LNCAP (cell line): ENCODE results near the gene NRIP1.

ENCODE experiments used
- CTCF ChIP-seq: fragments of 450-650 bp; IDR thresholded peaks from 2 replicates; pipeline ENCODE4 v1.5.1; 2017; ENCODE audit warnings: mild to moderate bottlenecking

NRIP1 gene

GRCh38 chr21:15050568-15051377, 14.0 kb downstream of the NRIP1 start:
- TF ChIP-seq CTCF, result no peak

DNA sequence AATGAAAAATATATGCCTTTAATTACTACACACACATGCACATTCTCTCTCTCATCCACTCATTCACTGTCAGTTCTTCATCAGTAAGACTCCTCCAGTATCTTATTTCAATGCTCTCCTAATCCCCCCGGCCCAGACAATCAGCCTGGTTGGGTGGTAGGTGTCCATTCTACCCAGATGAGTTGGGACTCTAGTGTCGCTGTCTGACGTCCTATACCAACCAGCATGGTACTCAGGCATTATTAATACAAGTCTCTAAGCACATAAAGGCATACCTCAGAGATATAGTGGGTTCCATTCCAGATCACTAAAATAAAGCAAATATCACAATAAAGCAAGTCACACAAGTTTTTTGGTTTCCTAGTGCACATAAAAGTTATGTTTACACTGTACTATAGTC, 19.8 kb downstream of the NRIP1 start:
- no peak for TF ChIP-seq CTCF

GRCh38 chr21:15042531-15042930, 22.3 kb downstream of the NRIP1 start:
- no peak for TF ChIP-seq CTCF

DNA sequence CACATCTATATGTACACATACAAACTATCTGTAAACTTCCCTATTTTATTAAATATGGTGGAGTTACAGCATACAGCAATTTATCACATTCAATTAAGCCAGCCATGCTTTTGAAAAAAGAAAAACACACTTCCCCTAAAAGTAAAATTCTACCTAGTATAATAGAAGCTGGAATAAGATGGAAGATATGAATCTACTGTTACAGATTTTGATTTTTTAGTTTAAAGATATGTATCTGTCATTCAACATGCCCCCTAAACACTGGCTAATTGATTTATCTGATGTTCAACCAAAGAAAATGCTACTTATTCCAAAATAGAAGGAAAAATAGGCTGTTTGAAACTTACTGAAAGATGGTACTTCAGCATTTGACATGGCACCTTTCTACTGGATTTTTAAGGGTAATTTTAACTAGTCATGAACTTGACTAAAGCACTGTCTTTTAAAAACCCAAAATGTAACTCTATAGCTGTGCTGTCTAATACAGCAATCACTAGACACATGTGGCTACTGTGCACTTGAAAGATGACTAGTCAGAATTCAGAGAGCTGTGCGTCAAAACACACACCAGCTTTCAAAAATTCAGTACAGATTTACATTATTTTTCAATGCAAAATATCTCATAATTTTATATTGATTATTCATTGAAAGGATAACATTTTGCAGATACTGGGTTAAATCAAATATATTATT, 25.0 kb downstream of the NRIP1 start:
- TF ChIP-seq CTCF, result no peak

GRCh38 chr21:15037900-15038293, 26.9 kb downstream of the NRIP1 start:
- no peak for TF ChIP-seq CTCF

DNA sequence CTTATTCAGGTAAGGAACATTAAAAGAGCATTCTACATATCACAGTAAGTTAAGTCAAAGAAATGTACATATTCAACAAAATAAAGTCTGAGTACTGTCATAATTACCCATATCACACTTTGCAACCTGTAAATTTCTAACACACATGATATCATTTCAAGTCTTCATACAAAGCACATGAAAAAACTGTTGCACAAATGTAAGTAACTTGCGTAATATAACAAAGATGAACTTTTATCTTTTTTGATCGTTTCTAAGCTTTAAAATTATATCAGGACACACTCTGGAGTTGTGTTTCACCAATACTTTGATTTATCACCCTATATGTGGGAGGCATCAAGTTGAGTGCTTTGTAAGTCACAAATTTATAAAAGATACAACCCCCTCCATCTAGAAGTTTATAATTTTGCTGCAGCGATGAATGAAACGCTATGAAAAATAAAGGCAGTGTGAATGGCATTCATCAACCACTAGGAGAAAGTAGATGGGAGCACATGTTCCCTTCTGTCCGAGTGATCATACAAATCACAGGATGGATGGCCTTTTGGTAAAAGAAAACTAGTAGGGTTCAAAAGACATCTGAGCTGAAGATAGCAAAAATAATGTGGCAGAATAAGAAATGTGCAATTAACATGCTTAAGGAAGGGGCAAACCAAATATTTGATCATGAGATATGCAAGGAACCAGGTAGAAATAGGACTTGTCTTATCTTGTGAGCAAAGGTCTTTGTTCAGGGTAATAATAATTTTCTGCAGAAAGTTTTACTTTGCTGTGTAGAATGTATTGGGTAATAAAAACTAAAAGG, 27.5 kb downstream of the NRIP1 start:
- TF ChIP-seq CTCF, result no peak

DNA sequence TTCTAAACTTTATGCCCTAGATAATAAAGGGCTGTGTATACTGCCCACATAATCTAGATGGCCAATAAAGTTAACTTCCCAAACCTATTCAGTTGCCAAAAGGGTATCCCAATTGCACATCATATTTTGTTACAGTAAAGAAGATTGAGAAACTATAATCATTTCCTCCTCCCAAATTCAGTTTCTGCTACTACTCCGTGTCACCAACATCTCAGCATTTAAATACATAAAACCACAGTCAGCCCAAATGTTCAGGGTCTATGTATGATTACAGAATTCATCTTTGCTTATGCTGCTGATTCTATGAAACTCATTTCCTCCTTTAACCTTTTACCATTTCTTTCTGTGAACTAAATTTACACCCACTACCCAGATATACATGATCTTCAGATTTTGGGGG, 28.6 kb downstream of the NRIP1 start:
- TF ChIP-seq CTCF, result no peak
